WI38 (cell line): Measurements from ENCODE around the gene POU3F1.

Experiments
- H3K4me3 ChIP-seq: 2 replicates; pipeline ENCODE4 v1.5.1; 2011; ENCODE audit warnings: low read depth, mild to moderate bottlenecking, control low read depth, low read length
- TF ChIP-seq, protein P1 (sequence below): IDR thresholded peaks from 2 replicates; pipeline ENCODE4 v1.5.1; 2012; ENCODE audit warnings: low read depth, mild to moderate bottlenecking, control low read depth, low read length

Gene POU3F1

DNA sequence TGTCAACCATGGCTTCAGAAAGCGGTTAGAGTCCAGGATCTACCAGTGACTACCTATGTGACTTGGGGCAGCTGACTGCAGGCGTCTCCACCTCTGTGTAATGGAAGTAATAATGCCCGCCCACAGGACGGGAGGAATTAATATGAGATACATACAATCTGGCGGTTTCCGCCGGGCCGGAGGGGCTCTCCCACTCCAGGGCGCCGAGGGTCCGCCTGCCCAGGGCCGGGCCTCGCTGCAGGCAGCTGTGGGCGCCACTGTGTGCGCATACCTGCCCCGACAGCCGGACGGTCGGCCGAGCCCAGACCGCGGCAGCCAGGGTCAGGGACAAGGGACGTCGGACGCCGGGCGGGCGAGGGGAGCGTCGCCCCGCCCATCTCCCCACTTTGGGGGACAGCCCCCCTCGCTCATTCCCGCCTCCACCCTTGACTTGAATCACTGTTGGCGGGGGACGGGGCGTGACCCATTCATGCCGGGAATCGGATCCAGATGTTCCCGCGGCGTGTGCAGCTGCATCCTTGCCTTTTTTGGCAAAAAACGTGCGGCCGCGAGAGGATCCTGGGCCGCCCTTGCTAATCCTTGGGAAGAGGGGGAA lies 50.7 kb downstream of the POU3F1 start:
- H3K4me3 ChIP-seq = peak overlapping the region; percentile 46
- TF ChIP-seq, protein P1, sequence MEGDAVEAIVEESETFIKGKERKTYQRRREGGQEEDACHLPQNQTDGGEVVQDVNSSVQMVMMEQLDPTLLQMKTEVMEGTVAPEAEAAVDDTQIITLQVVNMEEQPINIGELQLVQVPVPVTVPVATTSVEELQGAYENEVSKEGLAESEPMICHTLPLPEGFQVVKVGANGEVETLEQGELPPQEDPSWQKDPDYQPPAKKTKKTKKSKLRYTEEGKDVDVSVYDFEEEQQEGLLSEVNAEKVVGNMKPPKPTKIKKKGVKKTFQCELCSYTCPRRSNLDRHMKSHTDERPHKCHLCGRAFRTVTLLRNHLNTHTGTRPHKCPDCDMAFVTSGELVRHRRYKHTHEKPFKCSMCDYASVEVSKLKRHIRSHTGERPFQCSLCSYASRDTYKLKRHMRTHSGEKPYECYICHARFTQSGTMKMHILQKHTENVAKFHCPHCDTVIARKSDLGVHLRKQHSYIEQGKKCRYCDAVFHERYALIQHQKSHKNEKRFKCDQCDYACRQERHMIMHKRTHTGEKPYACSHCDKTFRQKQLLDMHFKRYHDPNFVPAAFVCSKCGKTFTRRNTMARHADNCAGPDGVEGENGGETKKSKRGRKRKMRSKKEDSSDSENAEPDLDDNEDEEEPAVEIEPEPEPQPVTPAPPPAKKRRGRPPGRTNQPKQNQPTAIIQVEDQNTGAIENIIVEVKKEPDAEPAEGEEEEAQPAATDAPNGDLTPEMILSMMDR = no peak

DNA sequence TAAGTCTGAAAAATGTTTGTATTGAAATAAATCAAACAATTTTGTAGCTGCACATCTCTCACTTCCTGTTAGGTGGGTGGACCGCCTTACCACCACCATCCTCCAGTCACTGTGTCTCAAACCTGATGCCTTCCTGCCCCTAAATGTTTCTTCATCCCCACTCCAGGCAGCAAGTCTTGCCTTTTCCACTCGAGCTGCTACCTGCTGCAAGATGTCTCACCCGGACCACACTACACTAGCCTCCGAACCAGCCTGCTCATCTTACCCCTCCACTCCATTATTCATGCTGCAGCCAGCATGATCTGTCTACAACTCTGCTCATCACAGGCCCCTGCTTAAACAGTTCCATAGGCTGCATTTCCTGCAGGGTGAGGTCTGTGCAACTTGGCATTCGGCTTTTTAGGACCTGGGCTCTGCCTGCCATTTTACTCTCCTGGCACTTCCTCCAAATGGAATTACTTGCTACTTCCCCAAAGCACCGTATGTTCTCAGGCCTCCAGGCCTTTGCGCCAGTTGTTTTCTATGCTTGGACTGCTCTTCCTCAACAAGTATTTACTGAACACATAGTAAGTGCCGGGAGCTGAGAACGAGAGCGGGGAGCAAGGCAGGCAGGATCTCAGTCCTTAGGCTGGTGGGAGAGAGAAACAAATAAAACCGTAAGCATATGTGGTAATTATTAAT lies 51.6 kb downstream of the POU3F1 start:
- TF ChIP-seq, protein P1 = no peak
- no peak overlapping the region for H3K4me3 ChIP-seq
